Measurements from ENCODE around the gene CDK17. TPM values are rescaled to one million over a fixed set of nuclear protein-coding genes. Genes with fewer than 3 reads are reported as not detected.

Gene CDK17
- total and polyA plus RNA-seq, 2 of the 8 experiments (the other 6 are each of a cell fraction or from before 2014, with no cell fraction given), result 5.8 to 20.0 TPM

DNA sequence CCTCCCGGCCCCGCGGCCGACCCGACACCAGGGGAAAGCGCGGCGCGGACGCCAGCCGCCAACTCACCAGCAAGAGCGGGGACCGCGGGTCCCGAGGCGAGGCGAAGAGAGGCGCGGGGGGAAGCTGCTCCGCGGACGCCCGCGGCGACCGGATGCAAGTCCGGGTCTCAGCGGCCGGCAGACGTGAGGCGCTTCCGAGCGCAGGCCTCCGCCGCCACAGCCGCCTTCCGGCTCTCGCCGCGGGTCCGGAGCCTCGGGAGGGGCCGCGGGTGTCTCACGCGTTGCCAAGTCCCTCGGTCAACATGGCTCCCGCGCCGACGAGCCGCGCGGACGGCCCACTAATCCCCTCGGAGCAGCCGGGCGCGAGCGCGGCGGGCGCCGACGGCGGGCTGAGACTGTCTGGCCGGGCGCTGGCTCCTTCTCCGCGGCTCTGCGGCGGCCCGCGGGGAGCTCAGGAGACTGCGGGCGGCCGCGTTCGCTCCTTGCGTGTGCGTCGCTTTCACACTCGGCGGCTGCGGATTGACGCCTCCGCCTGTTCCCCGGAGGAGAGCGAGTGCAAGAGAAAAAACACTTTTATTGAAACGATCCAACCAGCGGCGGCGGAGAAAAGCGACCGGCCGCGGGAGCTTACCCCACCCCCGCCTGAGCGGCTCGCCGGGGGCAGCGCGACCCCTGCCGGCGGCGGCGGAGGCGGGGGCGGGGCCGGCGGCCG, at the start of gene CDK17 (continued):
- no peak for TF ChIP-seq HDAC6 (IDR thresholded peaks at IDR 0.05; ENCODE audit: low read depth, low read length)
- no peak for TF ChIP-seq NANOG (IDR thresholded peaks at IDR 0.05; ENCODE audit: insufficient read depth, low read depth, low read length, poor library complexity, severe bottlenecking)
- peak; percentile 44; the same call in 1 of the 2 replicates for TF ChIP-seq SP4 (IDR thresholded peaks at IDR 0.05; ENCODE audit: low read length)
- TF ChIP-seq BRCA1 (IDR thresholded peaks at IDR 0.05; ENCODE audit: low read depth, low read length), result no peak
- TF ChIP-seq MAFK (IDR thresholded peaks at IDR 0.05; ENCODE audit: low read depth, low read length), result no peak
- TF ChIP-seq SRF (IDR thresholded peaks at IDR 0.05; ENCODE audit: low read depth, low read length), result no peak
- TF ChIP-seq GTF2F1 (IDR thresholded peaks at IDR 0.05; ENCODE audit: borderline replicate concordance, low read depth, low read length), result no peak
- TF ChIP-seq RXRA (IDR thresholded peaks at IDR 0.05; ENCODE audit: insufficient read depth, low read depth, low read length), result no peak
- TF ChIP-seq RFX5 (IDR thresholded peaks at IDR 0.05; ENCODE audit: borderline replicate concordance, low read depth, low read length), result no peak
- TF ChIP-seq SAP30 (IDR thresholded peaks at IDR 0.05; ENCODE audit: insufficient read depth, insufficient replicate concordance, low read length), result no peak
- TF ChIP-seq KDM1A (IDR thresholded peaks at IDR 0.05; ENCODE audit: borderline replicate concordance, low read length), result no peak
- TF ChIP-seq HDAC2 (IDR thresholded peaks at IDR 0.05; ENCODE audit: borderline replicate concordance in 1 of 2, low read depth in 2 of 2, low read length in 2 of 2), result no peak
- TF ChIP-seq YY1 (IDR thresholded peaks at IDR 0.05; ENCODE audit: low read depth, low read length), result no peak
- peak; percentile 93 for TF ChIP-seq KDM4A (IDR thresholded peaks at IDR 0.05; ENCODE audit: low read depth, low read length, severe bottlenecking)
- no peak for TF ChIP-seq CBX5 (IDR thresholded peaks at IDR 0.05; ENCODE audit: low read depth, low read length)
- TF ChIP-seq RAD21 (IDR thresholded peaks at IDR 0.05 in 1 of 2, conservative IDR thresholded peaks at IDR 0.05 in 1 of 2; ENCODE audit: low read depth in 2 of 2, low read length in 2 of 2), result peak in 1 of 2 experiments; percentile 45; a peak in 2 of 4 replicates
- no peak; a peak in 1 of 4 replicates for TF ChIP-seq SIN3A (conservative IDR thresholded peaks at IDR 0.05 in 1 of 2, IDR thresholded peaks at IDR 0.05 in 1 of 2; ENCODE audit: low read depth in 1 of 2, low read length in 2 of 2)
- TF ChIP-seq KDM5A (IDR thresholded peaks at IDR 0.05; ENCODE audit: low read length), result no peak
- TF ChIP-seq SP2 (IDR thresholded peaks at IDR 0.05; ENCODE audit: low read length), result no peak
- TF ChIP-seq CEBPB (IDR thresholded peaks at IDR 0.05; ENCODE audit: low read depth, low read length), result no peak
- TF ChIP-seq ATF2 (IDR thresholded peaks at IDR 0.05; ENCODE audit: low read length), result no peak
